Stimulated activated CD8-positive, alpha-beta memory T cell treated with anti-CD3 and anti-CD28 coated beads, Interleukin-4, amount 100 ng/mL, for 24 hours (primary cell): ENCODE data around the gene SMG6.
"Not testable (repeated sequence)": the region's sequence is repeated elsewhere in the genome, so short reads cannot be mapped to it uniquely, and the experiment has no call there.

Experiments
- DNase-seq: peaks from one replicate; pipeline ENCODE4 v3.0.0-alpha.2; 2020; ENCODE audit warnings: low read depth

SMG6 gene

GRCh38 chr17:2263183-2264066, 40.2 kb downstream of the SMG6 start:
- no peak for DNase-seq

GRCh38 chr17:2262135-2262587, 41.4 kb downstream of the SMG6 start:
- no peak for DNase-seq

- peak; percentile 62 for DNase-seq
These were observed 43.6 kb downstream of the SMG6 start for GRCh38 chr17:2259769-2260536.

- not testable (repeated sequence) for DNase-seq
These were observed 44.8 kb downstream of the SMG6 start for GRCh38 chr17:2258830-2259229.

GRCh38 chr17:2253768-2254406, 49.7 kb downstream of the SMG6 start:
- no peak for DNase-seq

DNA sequence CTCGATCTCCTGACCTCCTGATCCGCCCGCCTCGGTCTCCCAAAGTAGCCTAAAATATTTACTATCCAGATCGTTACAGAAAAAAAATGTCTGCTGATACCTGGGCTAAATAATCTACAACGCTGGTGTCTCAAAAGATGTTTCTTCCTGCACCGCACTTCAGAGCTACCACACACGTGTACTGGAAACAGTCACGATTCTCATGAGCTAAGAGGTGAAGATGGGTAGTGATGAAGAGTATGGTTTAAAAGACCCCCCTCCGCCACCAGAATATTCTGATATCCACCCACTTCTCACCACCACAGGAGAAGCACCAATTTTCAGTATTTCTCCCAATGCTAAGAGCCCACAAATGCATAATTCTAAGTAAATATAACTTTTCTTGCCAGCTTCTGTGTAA, 50.2 kb downstream of the SMG6 start:
- DNase-seq, result no peak

DNA sequence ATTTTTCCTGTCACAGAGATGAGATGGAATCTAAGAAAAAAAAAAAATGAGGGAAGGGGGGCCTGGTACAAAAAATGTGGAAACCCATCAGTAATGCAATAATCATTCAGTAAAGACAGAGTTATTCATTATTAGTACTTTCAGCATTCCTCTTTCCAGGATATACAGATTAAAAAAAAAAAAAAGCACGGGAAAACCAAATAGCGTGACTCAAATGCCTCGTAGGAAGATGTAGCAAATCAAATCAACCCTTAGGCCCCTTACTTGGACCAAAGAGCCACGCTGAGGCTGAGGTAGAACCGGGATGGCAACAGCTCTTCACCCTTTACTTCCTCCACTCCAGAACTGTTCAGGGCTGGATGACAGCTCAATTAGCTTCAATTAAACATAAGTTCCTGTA, 52.5 kb downstream of the SMG6 start:
- DNase-seq, result no peak

DNA sequence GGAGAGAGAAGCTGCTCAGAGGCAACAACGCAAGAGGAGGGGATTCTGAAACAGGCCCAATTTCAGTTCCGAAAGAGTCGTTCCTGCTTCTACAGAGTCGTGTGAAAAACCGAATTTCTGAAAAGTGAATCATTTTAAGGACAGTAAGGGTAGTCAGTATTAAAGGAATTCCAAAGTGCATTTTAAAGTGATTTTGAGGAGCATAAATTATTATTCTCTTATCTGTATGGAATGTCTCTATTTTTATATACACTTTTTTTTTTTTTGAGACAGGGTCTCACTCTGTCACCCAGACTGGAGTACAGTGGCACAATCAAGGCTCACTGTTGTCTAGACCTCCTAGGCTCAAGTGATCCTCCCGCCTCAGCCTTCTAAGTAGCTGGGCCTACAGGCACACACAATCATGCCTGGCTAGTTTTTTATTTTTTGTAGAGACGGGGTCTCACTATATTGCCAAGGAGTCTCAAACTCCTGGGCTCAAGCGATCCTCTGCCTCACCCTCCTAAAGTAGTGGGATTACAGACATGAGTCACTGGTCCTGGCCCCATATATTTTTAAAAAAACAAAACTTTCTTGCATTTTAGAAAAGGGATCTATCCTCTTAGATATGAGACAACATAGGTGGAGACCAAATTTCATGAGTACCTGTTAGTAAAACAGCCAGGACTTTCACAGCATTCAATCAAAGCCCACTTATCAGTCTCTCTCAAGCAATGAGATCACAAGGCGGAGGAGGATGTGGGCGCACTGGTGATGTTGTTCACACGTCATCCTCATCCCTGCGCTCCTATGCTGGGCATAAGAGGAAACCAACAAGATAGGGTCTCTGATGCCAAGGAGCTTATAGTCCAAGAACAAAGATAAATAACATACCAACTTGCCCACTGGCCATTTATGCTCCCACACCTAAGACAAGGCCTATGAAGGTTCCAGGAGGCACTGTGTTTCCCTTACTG, 53.2 kb downstream of the SMG6 start:
- peak; percentile 23 for DNase-seq

DNA sequence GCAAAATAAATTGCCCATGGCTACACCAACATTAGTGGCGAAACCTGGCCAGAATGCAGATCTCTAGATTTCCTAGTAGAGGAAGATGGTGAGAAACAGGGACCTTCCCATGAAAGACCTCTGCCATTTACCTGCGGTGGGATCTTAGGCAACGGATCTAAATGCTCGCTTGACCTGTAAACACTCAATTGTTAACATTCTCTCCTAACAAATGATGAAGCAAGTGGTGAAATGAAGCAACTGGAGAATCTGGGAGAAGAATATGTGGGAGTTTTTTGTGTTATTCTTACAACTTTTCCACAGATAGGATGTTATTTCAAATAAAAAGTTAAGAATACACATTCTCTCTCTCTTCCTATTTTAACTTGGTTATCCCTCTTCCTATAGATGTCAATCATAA, 56.6 kb downstream of the SMG6 start:
- DNase-seq, result no peak

GRCh38 chr17:2244545-2245525, 58.8 kb downstream of the SMG6 start:
- peak; percentile 74 for DNase-seq

GRCh38 chr17:2243953-2244352, 59.6 kb downstream of the SMG6 start:
- no peak for DNase-seq

DNA sequence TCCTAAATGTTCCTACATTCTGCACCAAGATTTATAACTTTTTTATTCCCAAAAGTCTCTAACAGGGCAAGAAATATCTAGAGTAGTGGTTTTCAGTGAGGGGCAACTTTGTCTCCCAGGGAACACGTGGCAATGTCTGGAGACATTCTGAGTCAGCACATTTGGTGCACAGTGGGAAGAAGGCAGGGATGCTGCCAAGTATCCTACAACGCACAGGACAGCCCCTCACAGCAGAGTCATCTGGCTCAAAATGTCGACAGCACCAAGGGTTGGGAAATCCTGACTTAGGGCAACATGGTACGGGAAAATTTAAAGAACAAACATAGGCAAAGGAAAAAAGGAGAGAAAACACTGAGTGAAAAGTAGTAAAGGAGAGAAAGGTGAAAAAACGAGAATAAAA, 61.8 kb downstream of the SMG6 start:
- no peak for DNase-seq

DNA sequence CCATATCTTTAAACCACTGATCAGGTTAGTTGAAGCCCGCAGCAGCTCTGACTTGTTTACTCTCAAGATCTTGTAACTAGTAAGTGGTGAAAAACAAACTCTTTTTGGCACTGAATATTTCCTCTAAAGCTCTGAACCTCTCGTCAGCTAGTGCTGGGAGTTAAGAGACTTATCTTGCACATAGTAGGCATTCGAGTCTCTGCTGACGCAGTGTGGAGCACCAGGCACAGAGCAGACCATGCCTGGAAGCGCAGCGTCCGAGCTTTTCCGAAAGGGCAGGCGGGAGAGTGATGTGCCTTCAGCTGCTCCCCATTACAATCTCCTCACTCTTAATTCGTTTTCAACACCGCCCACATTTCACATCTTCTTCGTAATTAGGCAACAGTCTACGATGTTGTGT, 63.0 kb downstream of the SMG6 start:
- DNase-seq, result no peak

DNA sequence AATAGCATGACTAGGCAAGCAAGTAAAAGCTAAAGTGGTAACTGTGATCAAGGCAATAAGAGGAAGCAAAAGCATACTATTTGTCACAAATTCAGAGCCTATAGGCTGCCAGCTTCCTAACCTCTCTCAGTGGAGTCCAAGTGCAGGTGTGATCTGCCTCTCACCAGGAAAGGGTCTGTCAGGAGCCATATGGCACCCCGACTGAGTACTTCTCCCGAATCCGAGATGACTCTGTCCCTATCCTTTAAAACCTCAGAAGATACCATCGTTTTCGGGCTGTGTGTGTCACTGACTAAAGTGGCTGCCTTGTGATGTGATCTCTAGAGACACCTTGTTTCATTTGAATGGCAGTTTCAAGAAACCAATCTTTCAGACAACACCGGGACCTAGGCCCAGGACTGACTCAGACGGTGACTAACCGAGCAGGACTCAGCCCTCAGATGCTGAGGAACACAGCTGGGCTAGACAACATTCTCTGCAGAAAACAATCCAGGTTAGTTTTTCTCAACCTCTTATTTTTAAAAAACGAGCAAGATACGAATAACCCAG, 63.6 kb downstream of the SMG6 start:
- no peak for DNase-seq

- no peak for DNase-seq
These were observed 64.4 kb downstream of the SMG6 start for GRCh38 chr17:2239170-2239551.

DNA sequence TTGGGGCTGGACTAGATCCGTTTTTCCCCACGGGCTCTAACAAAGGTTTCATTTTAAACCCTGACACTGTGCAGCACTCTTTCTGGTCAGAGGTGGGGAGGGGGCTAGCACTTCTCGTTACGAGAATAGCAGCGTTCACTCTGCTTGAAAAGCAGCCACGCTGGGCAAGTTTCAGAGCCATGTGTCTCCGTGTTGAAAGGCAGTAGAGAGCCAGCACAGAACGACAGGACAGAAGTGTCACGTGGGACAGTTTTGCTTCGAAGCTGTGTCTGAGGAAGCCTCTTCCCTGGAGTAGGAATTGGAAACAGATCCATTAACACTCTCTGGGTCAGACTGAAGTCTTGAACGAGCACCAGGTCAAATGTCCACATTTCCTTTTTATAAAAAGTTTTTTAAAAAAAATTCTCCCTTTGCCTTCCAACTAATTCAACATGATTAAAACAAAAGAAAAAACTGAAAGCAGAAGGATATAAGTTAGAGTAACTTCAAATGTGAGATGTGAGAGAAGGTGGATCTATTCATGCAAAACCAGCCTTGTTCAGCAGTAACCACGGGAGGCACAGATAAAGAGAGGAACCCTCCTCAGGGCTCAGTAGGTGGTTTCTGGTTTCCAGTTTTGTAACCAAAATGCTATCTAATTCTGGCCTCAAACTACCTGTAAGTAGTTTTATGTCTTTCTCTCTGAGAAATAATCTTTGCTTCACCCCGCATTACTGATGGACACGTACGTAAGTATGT, 65.0 kb downstream of the SMG6 start:
- DNase-seq, result no peak

GRCh38 chr17:2237950-2238349, 65.6 kb downstream of the SMG6 start:
- no peak for DNase-seq

DNA sequence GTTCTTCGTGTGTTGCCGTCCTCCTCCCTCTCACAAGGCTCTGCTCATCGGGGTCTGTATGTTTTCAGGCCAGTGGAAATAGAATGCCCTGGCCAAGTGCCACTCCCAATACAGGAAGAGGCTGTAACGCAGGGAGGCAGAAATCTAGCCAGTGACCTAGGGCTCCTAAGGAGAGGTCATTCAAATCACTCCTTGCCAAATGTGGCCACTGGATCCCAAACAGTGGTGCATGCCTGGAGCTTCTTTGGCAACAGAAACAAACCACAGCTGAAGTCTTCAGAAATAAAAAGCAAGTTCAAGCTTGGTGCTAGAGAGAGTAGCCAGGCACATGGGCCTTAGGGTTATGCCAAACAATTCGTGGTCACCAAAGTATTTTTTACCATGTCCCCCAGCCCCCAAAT, 66.1 kb downstream of the SMG6 start:
- no peak for DNase-seq

- DNase-seq, result no peak
These were observed 67.7 kb downstream of the SMG6 start for GRCh38 chr17:2235792-2236366.
